ENCODE measurements around the gene ITGB5.
A peak's percentile ranks its signal among the peaks of the same experiment; 100 is the strongest.

ITGB5 gene

GRCh38 chr3:124747111-124747981 lies 139.8 kb downstream of the ITGB5 start:
- DNase-seq = no peak

- DNase-seq = no peak
Observed at GRCh38 chr3:124745756-124746155, 141.4 kb downstream of the ITGB5 start.

DNA sequence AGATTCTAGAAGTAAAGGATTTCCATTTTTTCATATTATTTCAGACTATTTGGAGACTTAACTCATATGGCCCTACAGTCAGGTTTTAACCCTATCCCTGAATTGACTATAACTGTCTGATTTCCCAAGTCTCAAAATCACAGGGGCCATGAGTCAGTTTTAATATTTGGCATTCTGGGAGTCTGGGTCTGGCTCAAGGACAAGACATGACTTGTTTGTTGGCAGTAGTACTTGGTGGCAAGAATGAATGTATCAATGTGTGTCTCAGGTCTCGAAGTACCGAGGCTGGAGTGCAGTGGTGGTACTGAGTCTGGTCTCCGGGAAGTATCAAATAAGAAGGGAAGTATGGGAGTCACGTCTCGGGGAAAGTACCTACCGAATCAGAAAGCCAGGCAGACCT lies 146.1 kb downstream of the ITGB5 start:
- no peak for DNase-seq

GRCh38 chr3:124731760-124732159 lies 155.4 kb downstream of the ITGB5 start:
- no peak for DNase-seq

GRCh38 chr3:124730941-124731297 lies 156.2 kb downstream of the ITGB5 start:
- DNase-seq = no peak

DNA sequence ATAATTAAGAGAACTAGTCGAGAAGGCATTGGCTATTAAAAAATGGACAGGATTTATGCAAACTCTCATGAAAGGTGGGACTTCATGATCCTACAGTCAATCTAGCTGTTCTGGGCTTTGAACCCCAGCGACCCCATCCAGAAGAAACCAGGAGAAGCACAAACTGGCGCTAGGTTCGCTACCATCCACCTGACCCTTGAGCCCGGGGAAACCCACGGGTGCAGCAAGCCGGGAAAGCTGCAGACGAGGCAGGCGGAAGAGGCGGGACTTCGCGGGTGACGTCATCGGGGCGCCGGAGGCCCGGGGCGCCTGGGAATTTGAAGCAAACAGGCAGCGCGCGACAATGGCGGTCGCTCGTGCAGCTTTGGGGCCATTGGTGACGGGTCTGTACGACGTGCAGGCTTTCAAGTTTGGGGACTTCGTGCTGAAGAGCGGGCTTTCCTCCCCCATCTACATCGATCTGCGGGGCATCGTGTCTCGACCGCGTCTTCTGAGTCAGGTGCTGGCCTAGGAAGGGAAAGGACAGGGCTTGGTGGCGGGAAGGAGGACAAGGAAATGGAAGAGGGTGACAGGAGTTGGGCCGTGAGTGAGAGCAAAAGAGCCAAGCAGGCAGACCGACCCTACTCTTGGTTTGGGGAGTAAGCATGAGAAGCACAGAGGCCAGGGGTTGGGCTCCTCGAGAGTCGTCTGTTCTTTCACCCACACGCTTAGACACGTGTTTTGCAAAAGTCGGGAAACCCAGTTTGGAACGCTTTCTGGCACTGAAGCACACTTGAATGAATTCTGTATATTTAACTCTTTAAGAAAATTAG lies 156.8 kb downstream of the ITGB5 start, which contains the start of gene UMPS:
TSS of gene UMPS (plus strand) at position 324 of the 812 bp plus-strand sequence. CDS start at position 344, 20 bp downstream.
- peak; percentile 82 to 86 for DNase-seq

DNA sequence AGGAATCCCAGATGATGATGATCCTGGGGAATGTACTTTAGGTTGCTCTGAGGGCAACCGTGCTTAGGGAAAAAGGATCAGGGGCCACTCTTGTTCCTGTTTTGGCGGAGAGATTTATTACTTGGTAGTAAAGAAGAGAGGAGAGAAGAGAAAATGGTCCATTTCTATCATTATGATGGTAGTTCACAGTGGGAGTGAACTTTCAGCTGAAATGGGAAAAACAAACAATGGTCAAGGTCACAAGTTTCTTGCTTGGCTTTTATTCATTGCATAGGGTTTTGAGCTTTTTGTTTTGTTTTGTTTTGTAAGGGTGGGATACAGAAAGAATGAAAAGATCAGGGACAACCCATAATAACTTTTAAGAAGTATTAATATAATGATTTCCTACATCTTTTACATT lies 164.6 kb downstream of the ITGB5 start:
- DNase-seq = no peak

DNA sequence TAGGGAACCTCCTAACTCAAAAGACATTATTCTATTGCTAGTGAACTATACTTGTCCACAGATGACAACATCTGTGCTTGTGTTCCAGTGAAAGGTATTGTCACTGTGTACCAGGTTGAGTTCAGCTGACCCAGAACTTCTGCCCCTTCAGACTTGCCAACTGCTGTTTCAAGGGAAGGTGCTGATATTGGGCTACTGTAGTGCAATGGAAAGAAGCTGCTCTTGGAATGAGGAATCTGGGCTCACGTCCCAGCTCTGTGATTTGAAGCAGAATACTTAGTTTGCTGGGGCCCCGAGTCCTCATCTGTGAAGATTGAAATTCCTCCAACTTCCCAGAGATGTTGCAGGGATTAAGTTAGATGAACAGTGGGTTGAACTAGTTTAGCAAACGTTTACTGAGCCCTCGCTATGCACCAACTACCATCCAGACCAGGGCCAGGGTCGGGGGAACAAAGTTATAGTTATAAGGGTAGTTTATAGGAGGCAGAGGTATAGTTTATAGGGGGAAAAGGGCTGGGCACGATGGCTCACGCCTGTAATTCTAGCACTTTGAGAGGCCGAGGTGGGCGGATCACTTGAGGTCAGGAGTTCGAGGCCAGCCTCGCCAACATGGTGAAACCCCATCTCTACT lies 172.8 kb downstream of the ITGB5 start:
- DNase-seq = no peak
